Peyer's patch (tissue), 4 donors: Measurements from ENCODE around the gene LIPJ.

ENCODE experiments used
- POLR2A ChIP-seq, 2 donors: fragments of 450-650 bp; IDR thresholded peaks; one replicate each; pipeline ENCODE4 v1.5.1; 2017; ENCODE audit warnings: antibody characterized with exemption in 2 of 2, mild to moderate bottlenecking in 2 of 2, moderate library complexity in 2 of 2
- TF ChIP-seq, protein P1 (sequence below), 6 experiments: fragments of 450-650 bp in 4 of 6; fragments of 200-600 bp in 2 of 6; sonication (generic) in 1 of 6; IDR thresholded peaks; one replicate each; pipeline ENCODE4 v1.5.1; 2017 to 2019; ENCODE audit warnings: antibody characterized with exemption in 6 of 6, mild to moderate bottlenecking in 3 of 6, moderate library complexity in 1 of 6

- TF ChIP-seq, protein P1, sequence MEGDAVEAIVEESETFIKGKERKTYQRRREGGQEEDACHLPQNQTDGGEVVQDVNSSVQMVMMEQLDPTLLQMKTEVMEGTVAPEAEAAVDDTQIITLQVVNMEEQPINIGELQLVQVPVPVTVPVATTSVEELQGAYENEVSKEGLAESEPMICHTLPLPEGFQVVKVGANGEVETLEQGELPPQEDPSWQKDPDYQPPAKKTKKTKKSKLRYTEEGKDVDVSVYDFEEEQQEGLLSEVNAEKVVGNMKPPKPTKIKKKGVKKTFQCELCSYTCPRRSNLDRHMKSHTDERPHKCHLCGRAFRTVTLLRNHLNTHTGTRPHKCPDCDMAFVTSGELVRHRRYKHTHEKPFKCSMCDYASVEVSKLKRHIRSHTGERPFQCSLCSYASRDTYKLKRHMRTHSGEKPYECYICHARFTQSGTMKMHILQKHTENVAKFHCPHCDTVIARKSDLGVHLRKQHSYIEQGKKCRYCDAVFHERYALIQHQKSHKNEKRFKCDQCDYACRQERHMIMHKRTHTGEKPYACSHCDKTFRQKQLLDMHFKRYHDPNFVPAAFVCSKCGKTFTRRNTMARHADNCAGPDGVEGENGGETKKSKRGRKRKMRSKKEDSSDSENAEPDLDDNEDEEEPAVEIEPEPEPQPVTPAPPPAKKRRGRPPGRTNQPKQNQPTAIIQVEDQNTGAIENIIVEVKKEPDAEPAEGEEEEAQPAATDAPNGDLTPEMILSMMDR (IDR thresholded peaks at IDR 0.05), result no peak
- TF ChIP-seq POLR2A (IDR thresholded peaks at IDR 0.05), result no peak
Measured at GRCh38 chr10:88586462-88586861, at the start of gene LIPJ.
